Measurements from ENCODE around the gene KCNA3.

The KCNA3 gene

GRCh38 chr1:110645821-110646735 lies 28.7 kb downstream of the KCNA3 start:
- no peak for TF ChIP-seq JUND (IDR thresholded peaks at IDR 0.05; ENCODE audit: low read depth)
- in situ Hi-C loops (cut with HindIII; ENCODE audit: low pct_unique_long_range_greater_than_20kb, low sequenced_read_pairs) = no loop called here
- DNase-seq (ENCODE audit: low read depth in 1 of 2, low spot score in 1 of 2) = no peak

GRCh38 chr1:110645211-110645610 lies 29.5 kb downstream of the KCNA3 start:
- DNase-seq (ENCODE audit: low read depth in 1 of 2, low spot score in 1 of 2) = no peak
- in situ Hi-C loops (cut with HindIII; ENCODE audit: low pct_unique_long_range_greater_than_20kb, low sequenced_read_pairs) = no loop called here

GRCh38 chr1:110643879-110644472 lies 30.8 kb downstream of the KCNA3 start:
- in situ Hi-C loops (cut with HindIII; ENCODE audit: low pct_unique_long_range_greater_than_20kb, low sequenced_read_pairs) = no loop called here
- no peak for TF ChIP-seq JUND (IDR thresholded peaks at IDR 0.05; ENCODE audit: low read depth)
- no peak for DNase-seq (ENCODE audit: low read depth in 1 of 2, low spot score in 1 of 2)

More at GRCh38 chr1:110645211-110645610, 29.5 kb downstream of the KCNA3 start:
- no peak for TF ChIP-seq JUND (IDR thresholded peaks at IDR 0.05; ENCODE audit: low read depth)

DNA sequence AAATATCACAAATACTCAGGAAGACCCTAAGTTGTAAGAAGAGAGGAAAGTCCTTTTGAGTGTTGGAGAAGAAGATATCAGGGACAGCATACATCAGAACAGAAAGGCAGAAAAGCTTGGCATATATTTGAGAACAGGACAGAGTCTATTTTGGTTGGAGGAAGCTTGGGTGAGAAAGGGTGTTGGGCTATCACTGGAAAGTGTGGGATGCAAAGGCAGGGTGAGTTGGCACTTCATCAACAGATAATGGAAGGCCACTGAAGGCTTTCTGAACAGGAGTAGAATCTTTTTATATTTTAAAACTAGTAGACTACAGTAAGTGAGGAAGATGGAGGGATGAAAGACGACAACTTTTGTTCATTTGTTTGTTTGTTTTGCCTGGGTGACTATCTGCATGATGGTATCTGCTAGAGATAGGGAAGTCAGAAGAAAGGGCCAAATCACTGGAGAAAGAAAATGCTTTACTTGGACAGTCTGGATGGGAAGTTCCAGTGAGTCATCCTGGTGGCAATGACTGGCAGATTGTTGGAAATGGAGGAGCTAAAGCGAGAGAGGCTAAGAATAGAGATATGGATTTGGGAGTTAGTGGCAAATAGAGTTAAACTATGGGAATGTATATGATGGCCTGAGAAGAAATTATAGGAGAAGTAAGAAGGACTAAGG lies 34.9 kb downstream of the KCNA3 start:
- TF ChIP-seq JUND (IDR thresholded peaks at IDR 0.05; ENCODE audit: low read depth) = no peak
- no peak for DNase-seq (ENCODE audit: low read depth in 1 of 2, low spot score in 1 of 2)
- in situ Hi-C loops (cut with HindIII; ENCODE audit: low pct_unique_long_range_greater_than_20kb, low sequenced_read_pairs) = no loop called here

DNA sequence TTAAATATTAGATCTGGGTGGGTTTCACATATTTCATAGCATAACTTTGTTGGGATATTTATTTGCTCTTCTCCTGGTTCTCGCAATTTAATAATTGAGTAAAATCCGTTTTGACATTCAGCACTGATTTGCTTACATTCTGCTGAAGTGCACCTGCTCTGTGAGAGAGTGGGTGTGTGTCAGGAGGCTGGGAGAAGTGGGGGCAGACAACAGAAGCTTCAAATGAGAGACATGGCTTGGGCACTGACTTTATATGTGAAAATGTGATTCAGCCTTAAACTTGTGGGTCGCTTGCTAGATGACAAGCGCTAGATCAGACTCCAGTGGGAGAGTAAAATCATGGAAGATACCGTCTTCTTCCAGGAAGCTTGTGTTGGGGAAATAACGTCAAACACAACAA lies 36.2 kb downstream of the KCNA3 start:
- no peak for DNase-seq (ENCODE audit: low read depth in 1 of 2, low spot score in 1 of 2)
- in situ Hi-C loops (cut with HindIII; ENCODE audit: low pct_unique_long_range_greater_than_20kb, low sequenced_read_pairs) = no loop called here
- no peak for TF ChIP-seq JUND (IDR thresholded peaks at IDR 0.05; ENCODE audit: low read depth)

DNA sequence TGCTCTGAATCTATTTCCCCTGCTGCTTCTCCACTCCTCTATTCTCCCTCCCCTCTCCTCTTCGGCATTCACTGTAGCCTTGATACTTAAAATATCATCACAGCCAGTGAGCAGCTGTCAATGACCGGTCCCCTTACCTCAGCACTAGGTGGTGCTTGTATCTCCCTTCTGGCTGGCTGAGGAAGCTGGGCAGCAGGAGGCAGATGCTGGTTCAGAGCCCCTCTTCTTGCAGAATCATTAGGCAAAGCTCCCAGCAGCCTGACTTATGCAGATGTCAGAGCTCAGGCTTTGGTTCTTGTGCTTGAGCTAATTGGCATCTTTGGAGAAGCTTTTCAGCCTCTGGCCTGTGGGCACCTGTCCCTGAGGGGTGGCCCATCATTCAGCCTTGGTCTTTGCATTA lies 36.7 kb downstream of the KCNA3 start:
- in situ Hi-C loops (cut with HindIII; ENCODE audit: low pct_unique_long_range_greater_than_20kb, low sequenced_read_pairs) = no loop called here
- no peak for DNase-seq (ENCODE audit: low read depth in 1 of 2, low spot score in 1 of 2)
- no peak for TF ChIP-seq JUND (IDR thresholded peaks at IDR 0.05; ENCODE audit: low read depth)

DNA sequence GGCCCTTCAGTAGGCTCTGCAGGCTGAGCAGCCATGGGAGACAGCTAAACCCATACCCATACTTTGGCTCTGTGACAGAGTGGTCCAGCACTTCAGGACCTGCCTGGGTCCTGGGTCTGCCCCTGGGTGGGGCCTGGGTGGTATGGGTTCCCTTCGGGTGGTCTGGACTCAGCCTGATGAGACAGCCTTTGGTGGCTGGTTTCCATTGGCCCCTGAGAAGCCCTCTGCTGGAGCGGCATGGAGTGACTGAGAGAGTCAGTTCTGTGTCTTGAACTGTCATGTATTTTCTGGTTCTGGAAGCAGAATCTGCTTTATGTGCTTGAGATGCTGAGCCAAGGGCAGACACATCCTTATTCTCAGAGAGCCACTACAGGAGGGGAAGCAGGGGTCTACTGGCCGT lies 37.3 kb downstream of the KCNA3 start:
- in situ Hi-C loops (cut with HindIII; ENCODE audit: low pct_unique_long_range_greater_than_20kb, low sequenced_read_pairs) = no loop called here
- TF ChIP-seq JUND (IDR thresholded peaks at IDR 0.05; ENCODE audit: low read depth) = no peak
- DNase-seq (ENCODE audit: low read depth in 1 of 2, low spot score in 1 of 2) = no peak

DNA sequence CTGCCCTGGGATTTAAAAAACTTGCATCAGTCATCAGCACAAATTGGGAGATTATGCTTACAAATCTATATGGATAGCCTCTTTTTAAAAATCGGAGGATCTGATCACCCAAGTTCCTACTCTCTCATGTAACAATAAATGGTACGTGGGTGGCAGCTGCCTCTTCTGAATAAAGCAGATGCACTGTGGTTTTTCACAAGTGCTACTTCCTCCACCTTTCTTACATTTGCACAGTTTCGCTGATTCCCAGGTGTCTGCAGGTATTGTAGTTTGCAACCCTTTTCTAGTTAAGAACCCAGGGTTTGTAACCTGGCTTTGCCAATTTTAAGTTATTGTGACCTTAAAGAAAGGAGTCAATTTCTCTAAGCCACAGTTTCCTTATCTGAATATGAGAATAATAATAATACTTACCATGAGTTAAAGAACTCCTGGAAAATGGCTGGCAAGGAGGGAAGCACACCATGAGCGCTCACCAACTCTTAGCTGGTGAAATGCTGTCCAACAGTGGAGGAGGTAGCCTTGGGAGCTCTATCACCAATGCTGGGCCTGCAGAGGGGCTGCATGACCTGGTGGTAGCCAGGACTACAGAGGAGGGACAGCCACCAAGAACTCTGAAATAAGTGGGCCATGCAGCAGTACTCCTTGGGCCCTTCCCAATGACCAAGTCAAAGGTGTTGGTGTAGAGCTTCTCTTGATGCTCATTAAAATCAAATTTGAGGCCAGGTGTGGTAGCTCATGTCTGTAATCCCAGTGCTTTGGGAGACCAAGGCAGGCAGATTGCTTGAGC lies 38.4 kb downstream of the KCNA3 start:
- in situ Hi-C loops (cut with HindIII; ENCODE audit: low pct_unique_long_range_greater_than_20kb, low sequenced_read_pairs) = no loop called here
- TF ChIP-seq JUND (IDR thresholded peaks at IDR 0.05; ENCODE audit: low read depth) = no peak
- no peak for DNase-seq (ENCODE audit: low read depth in 1 of 2, low spot score in 1 of 2)

GRCh38 chr1:110635434-110635833 lies 39.3 kb downstream of the KCNA3 start:
- in situ Hi-C loops (cut with HindIII; ENCODE audit: low pct_unique_long_range_greater_than_20kb, low sequenced_read_pairs) = no loop called here
- no peak for DNase-seq (ENCODE audit: low read depth in 1 of 2, low spot score in 1 of 2)
- no peak for TF ChIP-seq JUND (IDR thresholded peaks at IDR 0.05; ENCODE audit: low read depth)

DNA sequence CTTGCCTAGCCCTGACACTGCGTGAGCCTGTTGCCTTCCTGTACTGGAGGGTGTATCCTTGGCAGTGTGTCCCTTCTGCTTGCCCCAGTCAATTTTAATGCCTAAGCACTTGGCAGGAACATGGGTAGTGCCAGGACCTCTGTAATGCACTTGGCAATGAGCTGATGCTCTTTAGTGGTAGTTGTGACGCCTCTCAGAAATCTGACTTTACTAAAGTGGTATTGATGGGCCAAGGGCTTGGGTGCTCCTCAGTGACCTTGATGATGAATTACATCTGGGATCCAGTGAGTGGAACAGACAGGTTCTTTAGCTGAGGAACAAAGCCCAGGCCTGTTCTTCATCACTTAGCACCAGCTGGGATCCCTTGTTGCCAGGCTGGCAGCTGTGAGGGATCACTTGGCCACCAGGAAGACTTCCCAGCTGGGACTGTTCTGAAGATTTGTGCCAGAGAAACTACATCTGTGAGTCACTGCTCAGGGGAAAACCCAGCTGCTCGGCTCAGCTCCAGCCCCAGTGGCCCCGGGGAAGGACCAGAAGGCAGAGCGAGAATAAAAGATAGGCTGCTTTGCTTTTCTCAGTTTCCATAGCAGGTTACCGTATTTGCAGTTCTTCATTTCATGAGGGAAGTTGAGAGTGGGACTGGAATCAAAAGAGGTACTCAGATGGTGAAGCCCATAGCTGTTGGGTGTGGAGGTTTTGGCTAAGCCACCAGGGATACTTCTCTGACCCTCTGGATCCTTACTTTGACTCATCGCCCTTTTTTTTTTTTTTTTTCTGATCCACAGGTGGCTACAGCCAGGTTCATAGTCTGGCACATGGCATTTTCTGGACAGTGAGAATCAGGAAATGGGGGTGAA lies 40.1 kb downstream of the KCNA3 start:
- no peak for DNase-seq (ENCODE audit: low read depth in 1 of 2, low spot score in 1 of 2)
- no peak for TF ChIP-seq JUND (IDR thresholded peaks at IDR 0.05; ENCODE audit: low read depth)
- in situ Hi-C loops (cut with HindIII; ENCODE audit: low pct_unique_long_range_greater_than_20kb, low sequenced_read_pairs) = no loop called here

DNA sequence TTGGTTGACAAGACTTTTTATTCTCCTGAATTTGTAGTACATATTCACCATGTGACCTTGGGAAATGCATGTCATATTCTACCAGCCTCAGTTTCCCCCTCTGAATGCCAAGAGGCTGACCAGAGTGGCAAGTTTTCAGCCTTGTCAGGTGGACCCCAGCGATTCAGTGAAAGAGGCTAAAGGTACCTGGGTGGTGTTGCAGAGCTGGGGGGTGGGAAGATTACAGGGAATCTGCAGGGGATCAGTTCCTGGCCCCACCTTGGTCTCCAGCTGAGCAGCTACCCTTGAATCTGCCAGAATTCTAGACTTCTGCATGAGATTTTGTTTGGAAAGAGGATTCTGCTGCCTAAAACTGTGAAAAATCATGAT lies 40.7 kb downstream of the KCNA3 start:
- TF ChIP-seq JUND (IDR thresholded peaks at IDR 0.05; ENCODE audit: low read depth) = no peak
- DNase-seq (ENCODE audit: low read depth in 1 of 2, low spot score in 1 of 2) = no peak
- in situ Hi-C loops (cut with HindIII; ENCODE audit: low pct_unique_long_range_greater_than_20kb, low sequenced_read_pairs) = no loop called here

DNA sequence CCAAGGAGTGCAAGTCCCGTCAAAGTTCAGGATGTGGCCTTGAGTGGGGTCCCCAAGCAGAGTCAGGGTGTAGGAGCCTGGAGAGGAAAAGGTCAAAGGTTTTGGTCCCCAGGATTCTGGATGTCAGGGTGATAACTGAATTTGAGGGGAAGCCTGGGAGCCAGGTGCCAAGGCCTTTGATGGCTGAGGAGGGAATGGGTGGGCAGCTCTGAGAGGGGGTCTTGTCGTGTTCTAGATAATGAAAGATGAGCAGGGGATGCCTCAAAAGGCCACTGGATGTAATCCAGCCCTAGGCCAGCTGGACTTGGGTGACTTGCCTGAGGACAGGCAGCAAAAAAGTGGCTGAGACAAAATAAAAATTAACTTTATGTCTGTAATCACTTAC lies 41.1 kb downstream of the KCNA3 start:
- DNase-seq (ENCODE audit: low read depth in 1 of 2, low spot score in 1 of 2) = no peak
- no peak for TF ChIP-seq JUND (IDR thresholded peaks at IDR 0.05; ENCODE audit: low read depth)
- in situ Hi-C loops (cut with HindIII; ENCODE audit: low pct_unique_long_range_greater_than_20kb, low sequenced_read_pairs) = no loop called here
